Measurements from ENCODE around the gene ZDHHC22.

The ZDHHC22 gene

GRCh38 chr14:77139540-77140358, 1.8 kb downstream of the ZDHHC22 start:
- no peak overlapping the region for H3K27ac ChIP-seq (ENCODE audit: low read depth, low read length)
- no peaks in the 10 kb centered on the region for H3F3A ChIP-seq (ENCODE audit: insufficient read depth)
- no peaks in the 10 kb centered on the region for H3K36me3 ChIP-seq (ENCODE audit: low read length)
- TF ChIP-seq EZH2phosphoT487 (conservative IDR thresholded peaks at IDR 0.05; ENCODE audit: low read length) (no peak), CTCF (IDR thresholded peaks at IDR 0.05; ENCODE audit: insufficient read depth, low read length, poor library complexity, severe bottlenecking) (peak; percentile 43)
- no peak overlapping the region for H3K4me3 ChIP-seq (ENCODE audit: insufficient read depth, low read length, poor library complexity, severe bottlenecking)
- no peak overlapping the region for H3K9ac ChIP-seq (ENCODE audit: low read length)
- H3K9me2 ChIP-seq (replicated peaks; ENCODE audit: insufficient read depth, low read length) = no peaks in the 10 kb centered on the region
- no peak overlapping the region for H3K4me2 ChIP-seq (ENCODE audit: low read depth, low read length, poor library complexity, severe bottlenecking)
- H2AFZ ChIP-seq (ENCODE audit: low read depth, low read length, severe bottlenecking) = no peak overlapping the region
- no peaks in the 10 kb centered on the region for H3K9me3 ChIP-seq (ENCODE audit: insufficient read depth, low read length)
- no peaks in the 10 kb centered on the region for H4K20me1 ChIP-seq (ENCODE audit: low read depth, low read length)
- H3K27me3 ChIP-seq (ENCODE audit: low read length) = no peaks in the 10 kb centered on the region
- H3K79me2 ChIP-seq (ENCODE audit: insufficient read depth, low read length) = no peaks in the 10 kb centered on the region

- H3K9ac ChIP-seq (ENCODE audit: low read length) = no peak overlapping the region
- H3K36me3 ChIP-seq (ENCODE audit: low read length) = no peaks in the 10 kb centered on the region
- H3K9me3 ChIP-seq (ENCODE audit: insufficient read depth, low read length) = no peaks in the 10 kb centered on the region
- H4K20me1 ChIP-seq (ENCODE audit: low read depth, low read length) = no peaks in the 10 kb centered on the region
- H3K4me3 ChIP-seq (ENCODE audit: insufficient read depth, low read length, poor library complexity, severe bottlenecking) = no peak overlapping the region
- no peaks in the 10 kb centered on the region for H3K9me2 ChIP-seq (replicated peaks; ENCODE audit: insufficient read depth, low read length)
- H3K27me3 ChIP-seq (ENCODE audit: low read length) = no peaks in the 10 kb centered on the region
- H3F3A ChIP-seq (ENCODE audit: insufficient read depth) = no peaks in the 10 kb centered on the region
- H2AFZ ChIP-seq (ENCODE audit: low read depth, low read length, severe bottlenecking) = no peak overlapping the region
- TF ChIP-seq EZH2phosphoT487 (conservative IDR thresholded peaks at IDR 0.05; ENCODE audit: low read length) (no peak), CTCF (IDR thresholded peaks at IDR 0.05; ENCODE audit: insufficient read depth, low read length, poor library complexity, severe bottlenecking) (no peak)
- no peak overlapping the region for H3K4me2 ChIP-seq (ENCODE audit: low read depth, low read length, poor library complexity, severe bottlenecking)
- H3K27ac ChIP-seq (ENCODE audit: low read depth, low read length) = no peak overlapping the region
- H3K79me2 ChIP-seq (ENCODE audit: insufficient read depth, low read length) = no peaks in the 10 kb centered on the region
Observed at GRCh38 chr14:77139022-77139421, 2.6 kb downstream of the ZDHHC22 start.

- Histone ChIP-seq H3K9me2 (replicated peaks; ENCODE audit: insufficient read depth, low read length) (no peaks in the 10 kb centered on the region), H3K27ac (ENCODE audit: low read depth, low read length) (no peak overlapping the region), H3K4me3 (ENCODE audit: insufficient read depth, low read length, poor library complexity, severe bottlenecking) (no peak overlapping the region), H3K9ac (ENCODE audit: low read length) (no peak overlapping the region), H3K79me2 (ENCODE audit: insufficient read depth, low read length) (no peaks in the 10 kb centered on the region), H2AFZ (ENCODE audit: low read depth, low read length, severe bottlenecking) (no peak overlapping the region), H3K36me3 (ENCODE audit: low read length) (no peaks in the 10 kb centered on the region), H4K20me1 (ENCODE audit: low read depth, low read length) (no peaks in the 10 kb centered on the region), H3K27me3 (ENCODE audit: low read length) (no peaks in the 10 kb centered on the region), H3K4me2 (ENCODE audit: low read depth, low read length, poor library complexity, severe bottlenecking) (no peak overlapping the region), H3K9me3 (ENCODE audit: insufficient read depth, low read length) (no peaks in the 10 kb centered on the region), H3F3A (ENCODE audit: insufficient read depth) (no peaks in the 10 kb centered on the region)
- TF ChIP-seq EZH2phosphoT487 (conservative IDR thresholded peaks at IDR 0.05; ENCODE audit: low read length) = no peak
- no peak for TF ChIP-seq CTCF (IDR thresholded peaks at IDR 0.05; ENCODE audit: insufficient read depth, low read length, poor library complexity, severe bottlenecking)
Observed at GRCh38 chr14:77133720-77134338, 7.8 kb downstream of the ZDHHC22 start.
